SW 1271 (cell line): Measurements from ENCODE around the gene LCN9.

Source experiments
- DNase-seq, 2 experiments: peaks; one replicate each; lab custom pipeline; 2025; lab: John Stamatoyannopoulos, UW

The LCN9 gene

DNA sequence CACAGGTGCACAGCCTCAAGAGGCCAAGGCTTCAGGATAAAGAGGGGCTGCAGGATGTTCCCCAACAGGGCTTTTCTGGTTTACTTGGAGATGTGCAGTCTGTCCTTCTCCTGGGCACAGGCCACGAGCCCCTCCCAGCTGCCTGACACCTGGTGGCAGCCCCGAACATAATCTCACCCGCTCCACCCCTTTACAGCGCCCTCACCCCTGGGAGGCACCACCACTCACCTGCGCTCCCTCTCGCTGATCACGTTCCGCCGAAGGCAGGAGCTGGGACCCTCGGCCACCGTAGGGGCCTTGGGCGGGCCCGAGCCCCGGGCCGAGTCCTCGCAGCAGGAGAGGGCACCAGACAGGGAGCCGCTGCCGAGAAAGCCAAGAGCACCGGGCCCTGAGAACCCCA lies 35.7 kb downstream of the LCN9 start:
- no peak for DNase-seq

GRCh38 chr9:135699440-135699839 lies 36.3 kb downstream of the LCN9 start, which contains the start of gene SOHLH1:
Gene SOHLH1, minus strand, starts transcription at chr9:135699481. Its CDS starts 14 bp downstream, at chr9:135699467.
- DNase-seq = no peak

DNA sequence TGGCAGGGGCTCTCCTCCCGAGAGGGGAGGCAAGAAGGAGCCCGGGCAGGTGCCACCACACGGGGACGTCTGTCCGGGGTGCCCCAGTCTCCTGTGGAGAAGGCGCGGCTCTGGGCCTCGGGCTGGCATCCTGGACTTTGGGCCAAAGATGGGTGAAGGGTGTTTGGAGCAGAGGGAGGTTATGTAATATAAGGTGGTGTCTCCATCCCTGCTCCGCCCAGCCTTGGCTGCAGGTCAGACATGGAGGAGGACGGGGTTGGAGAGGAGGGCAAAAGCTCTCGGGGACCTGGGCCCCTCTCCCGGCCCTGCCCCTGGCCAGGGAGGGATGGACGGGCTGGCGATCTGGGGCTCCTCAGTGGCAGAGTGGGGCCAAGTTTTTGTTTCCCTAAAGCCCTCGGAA lies 37.4 kb downstream of the LCN9 start:
- no peak for DNase-seq

DNA sequence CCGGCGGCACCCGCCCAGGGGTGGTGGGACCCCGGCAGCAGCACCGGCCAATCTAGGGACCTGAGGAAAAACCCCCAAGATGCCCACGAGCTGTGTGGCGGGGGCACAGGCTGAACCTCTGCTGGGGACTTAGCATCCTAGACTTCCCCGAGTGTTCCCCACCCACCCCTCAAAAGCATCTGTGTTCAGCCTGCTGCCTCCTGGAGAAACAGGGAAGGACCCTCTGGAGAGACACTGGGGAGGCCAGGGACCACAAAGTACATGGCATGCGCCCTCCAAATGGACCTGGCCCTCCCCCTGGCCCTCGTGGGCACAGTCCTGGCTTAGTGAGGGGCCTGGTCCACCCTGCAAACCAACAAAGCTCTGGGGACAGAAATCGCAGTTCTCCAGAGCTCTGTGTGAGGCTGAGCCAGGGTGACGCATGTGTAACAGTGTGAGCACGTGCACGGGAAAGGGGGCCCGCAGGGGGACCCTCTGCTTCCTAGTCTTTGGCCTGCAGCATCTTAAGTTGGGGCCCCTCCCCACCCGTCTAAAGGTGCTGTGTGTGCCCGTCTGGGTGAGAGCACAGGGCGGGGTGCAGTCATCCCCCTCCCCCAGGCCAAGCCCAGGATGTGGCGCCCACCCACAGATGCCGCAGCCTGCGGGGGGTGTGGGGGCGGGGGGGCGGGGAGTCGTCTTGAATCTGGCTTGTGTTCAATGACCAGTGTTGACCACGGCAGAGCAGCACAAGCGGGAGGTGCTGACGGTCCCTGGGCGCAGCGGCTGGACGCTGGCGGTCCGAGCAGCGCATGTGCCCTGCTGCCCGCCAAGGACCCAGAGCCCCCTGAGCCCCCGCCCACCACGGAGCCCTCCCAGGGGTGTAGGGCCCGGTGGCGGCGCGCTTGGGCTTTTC lies 38.2 kb downstream of the LCN9 start:
- DNase-seq = no peak

- DNase-seq = peak in 1 of 2 experiments; percentile 29
Measured at GRCh38 chr9:135701959-135702721, 39.0 kb downstream of the LCN9 start, which contains the start of gene KCNT1. Gene KCNT1, plus strand, starts transcription at chr9:135702185. Its CDS starts 74 bp downstream, at chr9:135702259.

- no peak for DNase-seq
Measured at GRCh38 chr9:135703726-135704125, 40.6 kb downstream of the LCN9 start.

- DNase-seq = no peak
Measured at GRCh38 chr9:135704483-135704882, 41.4 kb downstream of the LCN9 start.

DNA sequence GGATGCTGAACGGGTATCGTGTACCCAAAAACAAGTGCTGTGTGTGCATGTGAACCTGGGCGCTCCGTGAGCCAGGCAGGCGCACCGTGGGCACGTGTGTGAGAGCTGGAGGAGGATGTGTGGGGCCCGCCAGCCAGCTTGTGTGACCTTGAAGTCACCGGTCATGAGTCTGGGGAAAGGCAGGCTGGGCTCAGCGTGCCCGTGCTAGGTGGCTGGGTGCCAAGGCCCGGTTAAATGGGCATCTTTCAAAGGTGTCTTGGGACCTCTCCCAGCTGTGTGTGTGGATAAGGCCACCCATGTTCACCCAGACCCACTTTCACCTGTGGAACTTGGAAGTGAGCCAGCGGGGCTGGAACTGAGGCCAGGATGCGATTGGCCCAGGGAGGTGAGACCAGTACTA lies 42.3 kb downstream of the LCN9 start:
- no peak for DNase-seq

GRCh38 chr9:135706288-135706687 lies 43.2 kb downstream of the LCN9 start:
- DNase-seq = no peak

- DNase-seq = no peak
Measured at GRCh38 chr9:135707252-135708138, 44.4 kb downstream of the LCN9 start.

DNA sequence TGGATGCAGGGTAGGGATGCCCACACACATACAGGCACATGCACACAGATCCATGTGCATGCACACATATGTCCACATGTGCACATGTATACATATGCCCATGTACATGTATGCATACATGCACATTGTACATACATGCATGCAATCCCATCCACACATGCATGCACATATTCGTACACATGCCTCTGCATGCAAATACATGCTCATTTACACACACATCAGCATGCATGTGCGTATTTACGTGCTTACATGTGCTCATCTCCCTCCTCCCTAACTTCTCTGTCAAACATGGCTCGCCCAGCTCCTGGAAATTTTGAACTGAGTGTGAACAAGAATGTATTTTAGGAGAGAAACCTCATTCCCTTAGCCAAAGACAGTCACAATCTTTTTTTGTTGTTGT lies 45.1 kb downstream of the LCN9 start:
- DNase-seq = no peak

DNA sequence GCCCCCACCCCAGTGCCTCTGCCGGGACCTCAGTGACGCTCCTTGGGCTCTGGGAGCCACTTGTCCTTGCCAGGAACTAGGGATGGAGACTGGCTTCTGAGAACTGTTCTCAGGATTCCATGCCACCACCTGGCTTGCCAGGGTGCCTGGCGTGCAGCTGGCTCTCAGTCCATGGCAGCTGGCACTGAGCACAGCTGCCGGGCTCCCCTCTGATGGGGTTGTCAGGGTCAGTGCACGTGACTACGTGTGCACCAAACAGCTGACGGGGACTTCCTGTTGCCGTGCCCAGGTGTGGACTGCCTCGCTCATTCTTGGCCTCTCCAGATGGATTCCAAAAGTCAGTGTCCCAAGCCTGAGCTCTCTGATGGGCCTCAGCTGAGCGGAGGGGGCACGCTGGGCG lies 48.3 kb downstream of the LCN9 start:
- DNase-seq = no peak

- DNase-seq = no peak
Measured at GRCh38 chr9:135711881-135712280, 48.8 kb downstream of the LCN9 start.

GRCh38 chr9:135712613-135713295 lies 49.6 kb downstream of the LCN9 start:
- DNase-seq = no peak

DNA sequence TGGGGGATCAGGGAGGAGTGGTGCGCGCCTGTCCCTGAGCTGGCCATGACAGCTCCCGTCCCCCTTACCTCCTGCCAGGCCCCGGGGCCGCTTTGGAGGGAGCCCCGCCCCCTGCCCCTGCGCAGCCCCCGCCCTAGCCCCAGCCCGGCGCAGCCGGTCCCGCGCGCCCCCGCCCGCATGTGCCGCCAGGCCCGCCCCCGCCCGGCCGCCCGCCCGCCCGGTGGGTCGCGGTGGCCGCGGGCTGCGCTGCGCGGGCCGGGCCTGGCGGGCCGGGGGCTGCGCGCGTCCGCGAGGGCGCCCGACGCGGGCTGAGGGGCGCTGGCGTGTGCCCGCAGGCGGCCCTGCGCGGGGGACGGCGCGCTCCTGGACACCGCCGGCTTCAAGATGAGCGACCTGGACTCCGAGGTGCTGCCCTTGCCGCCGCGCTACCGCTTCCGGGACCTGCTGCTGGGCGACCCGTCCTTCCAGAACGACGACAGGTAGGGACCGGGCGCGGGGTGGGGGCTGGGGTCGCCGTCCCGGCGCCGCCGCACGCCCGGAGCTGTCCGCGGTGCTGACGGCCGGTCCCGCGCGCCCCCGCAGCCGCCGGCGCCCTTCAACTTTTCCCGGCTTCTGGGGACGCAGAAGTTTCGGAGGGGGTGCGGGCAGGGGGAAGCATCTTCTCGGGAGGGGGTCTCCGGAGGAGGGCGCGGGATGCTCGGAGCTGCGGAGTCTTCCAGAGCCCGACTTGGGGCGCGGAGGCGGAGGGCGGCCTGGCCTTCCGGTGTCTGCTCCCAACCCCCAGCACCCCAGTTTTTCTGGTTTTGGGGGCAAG lies 51.3 kb downstream of the LCN9 start:
- no peak for DNase-seq

- no peak for DNase-seq
Measured at GRCh38 chr9:135715056-135715595, 52.0 kb downstream of the LCN9 start.

DNA sequence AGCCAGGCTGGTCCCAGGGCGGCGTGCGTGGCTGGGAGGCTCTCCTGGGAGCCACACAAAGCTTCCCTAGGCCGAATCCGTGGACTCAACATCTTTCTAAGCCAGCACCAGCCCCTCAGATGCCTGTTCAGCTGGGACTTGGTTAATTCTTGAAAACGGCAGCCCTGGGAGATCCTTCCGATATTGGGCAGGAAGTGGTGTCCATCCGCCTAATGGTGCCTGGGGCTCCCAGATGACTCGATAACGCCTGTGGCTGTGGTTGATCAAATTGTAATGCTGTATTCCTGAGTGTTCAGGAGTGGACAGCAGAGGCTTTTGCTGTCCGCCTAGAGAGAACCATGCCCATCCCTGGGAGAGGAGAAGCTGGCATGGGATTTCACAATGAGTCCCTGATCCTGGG lies 52.9 kb downstream of the LCN9 start:
- DNase-seq = no peak
